ENCODE data around the gene STAT2. TPM values are rescaled to one million over a fixed set of nuclear protein-coding genes. Genes with fewer than 3 reads are reported as not detected.
"Not testable (repeated sequence)": the region's sequence is repeated elsewhere in the genome, so short reads cannot be mapped to it uniquely, and the experiment has no call there.

Gene STAT2
- total RNA-seq, 1 donor from 2014 or later = 166 TPM

DNA sequence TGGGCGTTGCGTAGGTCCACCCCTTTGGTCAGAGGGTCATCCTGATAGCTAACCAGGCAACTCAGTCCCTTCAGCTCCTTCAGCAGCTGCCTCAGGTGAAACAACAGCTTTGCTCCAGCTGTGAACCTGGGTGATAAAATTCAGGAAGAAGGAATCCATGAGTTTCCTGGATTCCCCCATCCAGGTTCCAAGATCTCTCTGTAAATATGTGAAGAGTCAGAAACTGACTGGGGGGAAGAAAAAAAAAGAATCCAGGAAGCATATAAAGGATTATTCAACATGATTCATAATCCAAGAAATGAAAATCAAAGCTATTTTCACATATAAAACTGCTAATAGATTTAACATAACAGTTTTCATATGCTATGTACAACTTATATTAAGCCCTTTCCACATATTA is 8.6 kb downstream of the STAT2 start:
- H3K4me3 Mint-ChIP-seq (ENCODE audit: unreplicated experiment) = no peak overlapping the region
- H3K9me3 Mint-ChIP-seq (ENCODE audit: low read depth) = no peaks in the 10 kb centered on the region
- no peaks in the 10 kb centered on the region for H3K4me1 Mint-ChIP-seq (ENCODE audit: low read depth)
- DNase-seq (ENCODE audit: low spot score) = no peak
- no peak overlapping the region for H3K27ac Mint-ChIP-seq (ENCODE audit: unreplicated experiment)
- H3K27me3 Mint-ChIP-seq (ENCODE audit: low read depth) = no peaks in the 10 kb centered on the region
- H3K36me3 Mint-ChIP-seq (ENCODE audit: low read depth) = peaks cover 53% of the 10 kb centered on the region
- TF ChIP-seq, protein P1, sequence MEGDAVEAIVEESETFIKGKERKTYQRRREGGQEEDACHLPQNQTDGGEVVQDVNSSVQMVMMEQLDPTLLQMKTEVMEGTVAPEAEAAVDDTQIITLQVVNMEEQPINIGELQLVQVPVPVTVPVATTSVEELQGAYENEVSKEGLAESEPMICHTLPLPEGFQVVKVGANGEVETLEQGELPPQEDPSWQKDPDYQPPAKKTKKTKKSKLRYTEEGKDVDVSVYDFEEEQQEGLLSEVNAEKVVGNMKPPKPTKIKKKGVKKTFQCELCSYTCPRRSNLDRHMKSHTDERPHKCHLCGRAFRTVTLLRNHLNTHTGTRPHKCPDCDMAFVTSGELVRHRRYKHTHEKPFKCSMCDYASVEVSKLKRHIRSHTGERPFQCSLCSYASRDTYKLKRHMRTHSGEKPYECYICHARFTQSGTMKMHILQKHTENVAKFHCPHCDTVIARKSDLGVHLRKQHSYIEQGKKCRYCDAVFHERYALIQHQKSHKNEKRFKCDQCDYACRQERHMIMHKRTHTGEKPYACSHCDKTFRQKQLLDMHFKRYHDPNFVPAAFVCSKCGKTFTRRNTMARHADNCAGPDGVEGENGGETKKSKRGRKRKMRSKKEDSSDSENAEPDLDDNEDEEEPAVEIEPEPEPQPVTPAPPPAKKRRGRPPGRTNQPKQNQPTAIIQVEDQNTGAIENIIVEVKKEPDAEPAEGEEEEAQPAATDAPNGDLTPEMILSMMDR (IDR thresholded peaks at IDR 0.05) = no peak

DNA sequence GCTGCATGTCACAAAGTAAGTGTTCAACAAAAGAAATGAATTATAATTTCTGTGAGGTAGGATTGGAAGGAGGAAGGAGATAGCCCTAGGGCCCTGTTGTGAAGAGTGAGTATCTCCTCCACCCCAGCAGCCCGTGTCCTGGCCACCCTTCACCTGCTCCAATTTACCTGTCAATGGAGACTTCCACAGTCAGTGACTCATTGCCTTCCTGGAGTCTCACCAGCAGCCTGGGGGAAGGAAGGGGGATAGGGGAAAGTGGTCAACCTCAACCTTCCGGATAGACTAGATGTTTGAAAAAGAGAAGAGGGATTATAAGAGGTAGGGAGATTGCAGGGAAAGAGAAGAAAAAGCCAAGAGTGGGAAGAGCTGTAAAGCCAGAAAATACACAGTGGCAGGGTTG is 9.2 kb downstream of the STAT2 start:
- no peak overlapping the region for H3K4me3 Mint-ChIP-seq (ENCODE audit: unreplicated experiment)
- H3K27me3 Mint-ChIP-seq (ENCODE audit: low read depth) = no peaks in the 10 kb centered on the region
- H3K9me3 Mint-ChIP-seq (ENCODE audit: low read depth) = no peaks in the 10 kb centered on the region
- DNase-seq (ENCODE audit: low spot score) = no peak
- no peaks in the 10 kb centered on the region for H3K4me1 Mint-ChIP-seq (ENCODE audit: low read depth)
- peaks cover 55% of the 10 kb centered on the region for H3K36me3 Mint-ChIP-seq (ENCODE audit: low read depth)
- TF ChIP-seq, protein P1 (IDR thresholded peaks at IDR 0.05) = no peak
- no peak overlapping the region for H3K27ac Mint-ChIP-seq (ENCODE audit: unreplicated experiment)

DNA sequence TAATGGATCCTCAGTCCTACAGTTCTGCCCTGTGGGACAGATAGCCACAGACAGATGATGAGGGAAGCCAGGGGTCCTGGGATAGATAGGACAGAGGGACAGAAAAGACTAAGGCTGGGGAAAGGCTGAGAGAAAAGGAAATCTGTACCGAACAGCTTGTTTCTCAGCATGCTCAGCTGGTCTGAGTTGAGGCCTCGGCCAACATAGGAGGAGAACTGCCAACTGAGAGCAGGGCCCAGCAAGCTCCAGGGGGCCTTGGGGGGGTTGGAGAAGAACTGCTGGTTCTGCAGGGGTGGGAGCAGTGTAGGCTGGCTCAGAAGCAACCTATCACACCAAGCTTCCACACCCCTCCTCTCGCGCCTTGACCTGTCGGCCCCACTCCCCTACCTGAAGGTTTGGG is 11.1 kb downstream of the STAT2 start:
- no peak for DNase-seq (ENCODE audit: low spot score)
- TF ChIP-seq, protein P1 (IDR thresholded peaks at IDR 0.05) = no peak
- no peaks in the 10 kb centered on the region for H3K4me1 Mint-ChIP-seq (ENCODE audit: low read depth)
- peaks cover 50% of the 10 kb centered on the region for H3K36me3 Mint-ChIP-seq (ENCODE audit: low read depth)
- H3K27ac Mint-ChIP-seq (ENCODE audit: unreplicated experiment) = no peak overlapping the region
- no peaks in the 10 kb centered on the region for H3K27me3 Mint-ChIP-seq (ENCODE audit: low read depth)
- no peak overlapping the region for H3K4me3 Mint-ChIP-seq (ENCODE audit: unreplicated experiment)
- H3K9me3 Mint-ChIP-seq (ENCODE audit: low read depth) = no peaks in the 10 kb centered on the region

DNA sequence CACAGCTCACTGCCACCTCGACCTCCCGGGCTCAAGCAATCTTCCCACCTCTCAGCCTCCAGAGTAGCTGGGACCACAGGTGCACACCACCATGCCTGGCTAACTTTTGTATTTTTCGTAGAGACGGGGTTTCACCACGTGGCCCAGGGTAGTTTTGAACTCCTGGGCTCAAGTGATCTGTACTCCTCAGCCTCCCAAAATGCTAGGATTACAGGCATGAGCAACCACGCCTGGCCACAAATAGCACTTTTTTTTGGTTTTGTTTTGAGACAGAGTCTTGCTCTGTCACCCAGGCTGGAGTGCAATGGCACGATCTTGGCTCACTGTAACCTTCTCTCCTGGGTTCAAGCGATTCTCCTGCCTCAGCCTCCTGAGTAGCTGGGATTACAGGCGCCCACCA is 12.7 kb downstream of the STAT2 start:
- H3K4me1 Mint-ChIP-seq (ENCODE audit: low read depth); H3K9me3 Mint-ChIP-seq (ENCODE audit: low read depth); DNase-seq (ENCODE audit: low spot score); H3K27me3 Mint-ChIP-seq (ENCODE audit: low read depth); H3K27ac Mint-ChIP-seq (ENCODE audit: unreplicated experiment); H3K4me3 Mint-ChIP-seq (ENCODE audit: unreplicated experiment): not testable (repeated sequence)
- peaks cover 59% of the 10 kb centered on the region for H3K36me3 Mint-ChIP-seq (ENCODE audit: low read depth)

DNA sequence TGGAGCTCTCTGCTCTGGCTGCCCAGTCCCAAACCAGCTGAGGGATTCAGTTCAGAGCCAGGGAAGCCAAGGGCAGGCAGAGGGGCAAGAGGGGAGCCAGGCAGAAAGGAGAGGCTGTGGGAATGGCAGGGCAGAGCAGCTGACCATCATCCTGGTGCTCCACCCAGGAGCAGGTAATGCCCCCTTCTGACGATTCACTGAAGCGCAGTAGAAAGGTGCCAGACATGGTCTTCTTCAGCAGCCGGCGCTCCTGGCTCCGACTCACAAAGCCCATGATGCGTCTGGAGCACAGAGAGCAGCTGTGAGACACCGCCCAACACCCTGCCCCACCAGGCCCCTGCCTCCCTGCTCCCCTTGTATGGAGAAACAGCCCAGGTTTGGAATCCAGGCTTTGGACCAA is 13.2 kb downstream of the STAT2 start:
- H3K36me3 Mint-ChIP-seq (ENCODE audit: low read depth) = peaks cover 60% of the 10 kb centered on the region

DNA sequence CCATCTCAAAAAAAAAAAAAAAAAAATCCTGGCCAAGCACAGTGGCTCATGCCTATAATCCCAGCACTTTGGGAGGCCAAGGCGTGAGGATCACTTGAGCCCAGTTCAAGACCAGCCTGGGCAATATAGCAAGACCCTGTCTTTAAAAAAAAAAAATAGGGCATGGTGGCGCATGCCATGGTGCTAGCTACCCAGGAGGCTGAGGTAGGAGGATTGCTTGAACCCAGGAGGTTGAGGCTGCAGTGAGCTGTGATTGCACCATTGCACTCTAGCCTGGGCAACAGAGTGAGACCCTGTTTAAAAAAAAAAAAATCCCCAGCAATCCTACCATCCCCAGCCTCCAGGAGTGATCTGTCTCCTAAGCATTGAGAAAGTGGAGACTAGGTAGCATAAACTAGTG is 17.6 kb downstream of the STAT2 start:
- H3K4me3 Mint-ChIP-seq (ENCODE audit: unreplicated experiment); H3K27me3 Mint-ChIP-seq (ENCODE audit: low read depth); H3K9me3 Mint-ChIP-seq (ENCODE audit: low read depth); DNase-seq (ENCODE audit: low spot score); H3K4me1 Mint-ChIP-seq (ENCODE audit: low read depth); H3K27ac Mint-ChIP-seq (ENCODE audit: unreplicated experiment): not testable (repeated sequence)
- H3K36me3 Mint-ChIP-seq (ENCODE audit: low read depth) = peaks cover 33% of the 10 kb centered on the region

More for the DNA sequence above, 13.2 kb downstream of the STAT2 start:
- Mint-ChIP-seq H3K27ac (ENCODE audit: unreplicated experiment) (no peak overlapping the region), H3K27me3 (ENCODE audit: low read depth) (no peaks in the 10 kb centered on the region), H3K4me3 (ENCODE audit: unreplicated experiment) (no peak overlapping the region), H3K9me3 (ENCODE audit: low read depth) (no peaks in the 10 kb centered on the region), H3K4me1 (ENCODE audit: low read depth) (no peaks in the 10 kb centered on the region)
- TF ChIP-seq, protein P1 (IDR thresholded peaks at IDR 0.05) = peak; percentile 29
- no peak for DNase-seq (ENCODE audit: low spot score)

Data from chondrocyte (in vitro differentiated cells).